ENCODE results near the gene LGALS14.

Gene LGALS14

GRCh38 chr19:39740395-39740794, 36.1 kb downstream of the LGALS14 start:
- DNase-seq (ENCODE audit: insufficient read length, low spot score) (no peak), FAIRE-seq (no peak)

- FAIRE-seq: no peak
- no peak for DNase-seq (ENCODE audit: insufficient read length, low spot score)
Measured at GRCh38 chr19:39745643-39746042, 41.4 kb downstream of the LGALS14 start.

GRCh38 chr19:39746836-39747529, 42.7 kb downstream of the LGALS14 start:
- FAIRE-seq (no peak), DNase-seq (ENCODE audit: insufficient read length, low spot score) (no peak)

- no peak for FAIRE-seq
- DNase-seq (ENCODE audit: insufficient read length, low spot score): no peak
Measured at GRCh38 chr19:39749981-39750380, 45.7 kb downstream of the LGALS14 start.

- FAIRE-seq: no peak
- no peak for DNase-seq (ENCODE audit: insufficient read length, low spot score)
Measured at GRCh38 chr19:39752390-39752789, 48.1 kb downstream of the LGALS14 start.

- DNase-seq (ENCODE audit: insufficient read length, low spot score): no peak
- no peak for FAIRE-seq
Measured at GRCh38 chr19:39752795-39753194, 48.5 kb downstream of the LGALS14 start.

GRCh38 chr19:39754544-39754943, 50.3 kb downstream of the LGALS14 start:
- no peak for DNase-seq (ENCODE audit: insufficient read length, low spot score)
- FAIRE-seq: no peak

GRCh38 chr19:39754971-39755370, 50.7 kb downstream of the LGALS14 start:
- no peak for DNase-seq (ENCODE audit: insufficient read length, low spot score)
- FAIRE-seq: no peak

Measured in HTR-8/SVneo (cell line).